GM23338 (cell line): ENCODE data around the gene NECAB3. TPM values are rescaled to one million over a fixed set of nuclear protein-coding genes. Genes with fewer than 3 reads are reported as not detected.
A peak's percentile ranks its signal among the peaks of the same experiment; 100 is the strongest.
"Not testable (repeated sequence)": the region's sequence is repeated elsewhere in the genome, so short reads cannot be mapped to it uniquely, and the experiment has no call there.

Experiments
- ATAC-seq: fragments of 200-7000 bp; cut with Tn5 transposase; 3 replicates; pipeline ENCODE4 v1.9.1; 2020
- DNase-seq: peaks from one replicate; pipeline ENCODE4 v3.0.0-alpha.2; 2015; ENCODE audit warnings: low spot score
- H2AFZ ChIP-seq: fragments of 200-600 bp; sonication (generic); 2 replicates; pipeline ENCODE4 v1.8.0; 2016; ENCODE audit warnings: antibody characterized with exemption, mild to moderate bottlenecking, moderate library complexity
- H3F3A ChIP-seq: fragments of 200-600 bp; sonication (generic); replicated peaks from 2 replicates; pipeline ENCODE4 v1.8.0; 2017; ENCODE audit warnings: antibody characterized with exemption, mixed run types, low read depth
- H3K27ac ChIP-seq: fragments of 200-600 bp; sonication (generic); 2 replicates; pipeline ENCODE4 v1.6.1; 2016; ENCODE audit warnings: low read depth
- H3K27me3 ChIP-seq: fragments of 200-600 bp; sonication (generic); 2 replicates; pipeline ENCODE4 v1.8.0; 2016; ENCODE audit warnings: mild to moderate bottlenecking, mixed run types, moderate library complexity; ENCODE audit not compliant: insufficient read depth
- H3K36me3 ChIP-seq: fragments of 200-600 bp; sonication (generic); 2 replicates; pipeline ENCODE4 v1.8.0; 2016; ENCODE audit warnings: mild to moderate bottlenecking; ENCODE audit not compliant: insufficient read depth
- H3K4me1 ChIP-seq: fragments of 200-600 bp; sonication (generic); 2 replicates; pipeline ENCODE4 v1.8.0; 2016; ENCODE audit warnings: mild to moderate bottlenecking, moderate library complexity; ENCODE audit not compliant: insufficient read depth
- H3K4me2 ChIP-seq: fragments of 200-600 bp; sonication (generic); 2 replicates; pipeline ENCODE4 v1.7.1; 2017; ENCODE audit warnings: mixed run types
- H3K4me3 ChIP-seq: fragments of 200-600 bp; sonication (generic); 2 replicates; pipeline ENCODE4 v1.6.1; 2016; ENCODE audit warnings: mixed run types
- H3K79me2 ChIP-seq: fragments of 200-600 bp; sonication (generic); replicated peaks from 2 replicates; pipeline ENCODE4 v1.8.0; 2017; ENCODE audit warnings: mild to moderate bottlenecking; ENCODE audit not compliant: insufficient read depth
- H3K9me2 ChIP-seq: fragments of 200-600 bp; sonication (generic); 2 replicates; pipeline ENCODE4 v1.8.0; 2017; ENCODE audit not compliant: insufficient read depth
- H4K20me1 ChIP-seq: fragments of 200-600 bp; sonication (generic); replicated peaks from 2 replicates; pipeline ENCODE4 v1.8.0; 2017; ENCODE audit warnings: mild to moderate bottlenecking; ENCODE audit not compliant: insufficient read depth
- H3K27ac Mint-ChIP-seq: 2 replicates; pipeline ENCODE4 v1.8.0; 2020; ENCODE audit warnings: inconsistent platforms, mild to moderate bottlenecking, moderate library complexity, mixed read lengths
- H3K27me3 Mint-ChIP-seq: 3 replicates; pipeline ENCODE4 v1.8.0; 2022; ENCODE audit warnings: low read depth, mild to moderate bottlenecking, moderate library complexity, mixed read lengths, inconsistent platforms; ENCODE audit not compliant: insufficient read depth, poor library complexity
- H3K36me3 Mint-ChIP-seq: 3 replicates; pipeline ENCODE4 v1.8.0; 2021; ENCODE audit warnings: low read depth, mild to moderate bottlenecking, inconsistent platforms, moderate library complexity, mixed read lengths
- H3K4me1 Mint-ChIP-seq: 3 replicates; pipeline ENCODE4 v1.8.0; 2020; ENCODE audit warnings: mild to moderate bottlenecking, inconsistent platforms, mixed read lengths
- H3K4me3 Mint-ChIP-seq: 3 replicates; pipeline ENCODE4 v1.8.0; 2021; ENCODE audit warnings: moderate library complexity, mild to moderate bottlenecking, inconsistent platforms, mixed read lengths
- H3K9me3 Mint-ChIP-seq: 3 replicates; pipeline ENCODE4 v1.8.0; 2020; ENCODE audit warnings: moderate library complexity, mild to moderate bottlenecking, inconsistent platforms, mixed read lengths
- EZH2 ChIP-seq: fragments of 200-600 bp; sonication (generic); IDR thresholded peaks from one replicate; pipeline ENCODE4 v1.8.0; 2017; ENCODE audit warnings: antibody characterized with exemption, mild to moderate bottlenecking, low read depth; ENCODE audit not compliant: unreplicated experiment
- EZH2phosphoT487 ChIP-seq: fragments of 200-600 bp; sonication (generic); IDR thresholded peaks from one replicate; pipeline ENCODE4 v1.8.1; 2018; ENCODE audit warnings: antibody characterized with exemption; ENCODE audit not compliant: unreplicated experiment
- POLR2AphosphoS5 ChIP-seq: IDR thresholded peaks from 2 replicates; pipeline ENCODE4 v1.6.1; 2016; ENCODE audit warnings: antibody characterized with exemption, low read depth
- STAT1 ChIP-seq: IDR thresholded peaks from one replicate; pipeline ENCODE4 v1.6.1; 2016; ENCODE audit warnings: antibody characterized with exemption; ENCODE audit not compliant: unreplicated experiment
- ZNF331 ChIP-seq: fragments of 250-450 bp; sonication (Bioruptor Pico); IDR thresholded peaks from 2 replicates; pipeline ENCODE4 v1.5.0; 2020; ENCODE audit warnings: low read depth, mild to moderate bottlenecking, moderate library complexity
- polyA plus RNA-seq: library from polyadenylated mRNA; unstranded; fragments of >200 nt; fragmentation: Nextera tagmentation; extraction: Ambion mirVana; gene quantifications from 2 replicates; pipeline ENCODE4 v1.2.1, GENCODE V29; 2016
- total RNA-seq: library from RNA; depleted of rRNA; stranded (reverse); fragments of >200 nt; shearing (Covaris generic); gene quantifications from 2 replicates; pipeline ENCODE4 v1.2.3, GENCODE V29; 2014
- TF ChIP-seq, protein P1 (sequence below): IDR thresholded peaks from one replicate; pipeline ENCODE4 v1.6.1; 2018; ENCODE audit warnings: antibody characterized with exemption; ENCODE audit not compliant: unreplicated experiment
- TF ChIP-seq, protein P2 (sequence below): IDR thresholded peaks from 2 replicates; pipeline ENCODE4 v1.6.1; 2016; ENCODE audit warnings: antibody characterized with exemption
- TF ChIP-seq, protein P3 (sequence below): fragments of 250-450 bp; sonication (Bioruptor Pico); IDR thresholded peaks from 2 replicates; pipeline ENCODE4 v1.5.0; 2020; ENCODE audit warnings: mild to moderate bottlenecking, moderate library complexity
- TF ChIP-seq, protein P4 (sequence below), 2 experiments: fragments of 200-600 bp in 1 of 2; sonication (generic) in 1 of 2; conservative IDR thresholded peaks; 2 replicates each; pipeline versions ENCODE4 v1.5.1 to v1.6.1; 2016 to 2017; ENCODE audit warnings: antibody characterized with exemption in 2 of 2, low read depth in 2 of 2, mild to moderate bottlenecking in 2 of 2, moderate library complexity in 1 of 2

The NECAB3 gene
- total and polyA plus RNA-seq, 2 experiments from 2014 or later, result 8.5 to 28.4 TPM

DNA sequence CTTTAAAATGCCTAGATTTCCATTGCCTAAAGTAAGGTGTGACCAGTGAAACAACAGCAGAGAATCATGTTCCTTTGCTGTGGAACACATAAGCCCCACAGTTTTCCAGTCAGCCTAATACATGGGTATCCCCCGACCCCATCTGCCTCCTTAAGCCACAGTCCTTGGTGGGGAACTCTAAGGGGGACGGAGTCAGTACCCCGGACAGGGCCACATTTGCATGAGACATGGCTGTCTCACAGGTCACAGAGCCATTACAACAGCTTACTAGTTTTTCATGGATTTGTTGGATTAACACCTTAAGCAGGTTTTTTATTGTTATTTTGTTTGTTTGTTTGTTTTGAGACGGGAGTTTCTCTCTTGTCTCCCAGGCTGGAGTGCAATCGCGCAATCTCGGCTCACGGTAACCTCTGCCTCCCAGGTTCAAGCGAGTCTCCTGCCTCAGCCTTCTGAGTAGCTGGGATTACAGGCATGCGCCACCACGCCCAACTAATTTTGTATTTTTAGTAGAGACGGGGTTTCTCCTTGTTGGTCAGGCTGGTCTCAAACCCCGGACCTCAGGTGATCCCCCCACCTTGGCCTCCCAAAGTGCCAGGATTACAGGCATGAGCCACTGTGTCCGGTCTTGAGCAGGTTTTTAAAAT lies 27.1 kb downstream of the NECAB3 start:
- H3K9me2 ChIP-seq, H3K9me3 Mint-ChIP-seq, H3K36me3 ChIP-seq, H3K27ac ChIP-seq, H3K27me3 ChIP-seq, H3F3A ChIP-seq, H2AFZ ChIP-seq, H4K20me1 ChIP-seq, H3K4me1 ChIP-seq, H3K27me3 Mint-ChIP-seq, H3K4me1 Mint-ChIP-seq, H3K4me3 ChIP-seq, H3K79me2 ChIP-seq, H3K4me2 ChIP-seq, H3K4me3 Mint-ChIP-seq, H3K27ac Mint-ChIP-seq: not testable (repeated sequence)
- TF ChIP-seq, protein P1, sequence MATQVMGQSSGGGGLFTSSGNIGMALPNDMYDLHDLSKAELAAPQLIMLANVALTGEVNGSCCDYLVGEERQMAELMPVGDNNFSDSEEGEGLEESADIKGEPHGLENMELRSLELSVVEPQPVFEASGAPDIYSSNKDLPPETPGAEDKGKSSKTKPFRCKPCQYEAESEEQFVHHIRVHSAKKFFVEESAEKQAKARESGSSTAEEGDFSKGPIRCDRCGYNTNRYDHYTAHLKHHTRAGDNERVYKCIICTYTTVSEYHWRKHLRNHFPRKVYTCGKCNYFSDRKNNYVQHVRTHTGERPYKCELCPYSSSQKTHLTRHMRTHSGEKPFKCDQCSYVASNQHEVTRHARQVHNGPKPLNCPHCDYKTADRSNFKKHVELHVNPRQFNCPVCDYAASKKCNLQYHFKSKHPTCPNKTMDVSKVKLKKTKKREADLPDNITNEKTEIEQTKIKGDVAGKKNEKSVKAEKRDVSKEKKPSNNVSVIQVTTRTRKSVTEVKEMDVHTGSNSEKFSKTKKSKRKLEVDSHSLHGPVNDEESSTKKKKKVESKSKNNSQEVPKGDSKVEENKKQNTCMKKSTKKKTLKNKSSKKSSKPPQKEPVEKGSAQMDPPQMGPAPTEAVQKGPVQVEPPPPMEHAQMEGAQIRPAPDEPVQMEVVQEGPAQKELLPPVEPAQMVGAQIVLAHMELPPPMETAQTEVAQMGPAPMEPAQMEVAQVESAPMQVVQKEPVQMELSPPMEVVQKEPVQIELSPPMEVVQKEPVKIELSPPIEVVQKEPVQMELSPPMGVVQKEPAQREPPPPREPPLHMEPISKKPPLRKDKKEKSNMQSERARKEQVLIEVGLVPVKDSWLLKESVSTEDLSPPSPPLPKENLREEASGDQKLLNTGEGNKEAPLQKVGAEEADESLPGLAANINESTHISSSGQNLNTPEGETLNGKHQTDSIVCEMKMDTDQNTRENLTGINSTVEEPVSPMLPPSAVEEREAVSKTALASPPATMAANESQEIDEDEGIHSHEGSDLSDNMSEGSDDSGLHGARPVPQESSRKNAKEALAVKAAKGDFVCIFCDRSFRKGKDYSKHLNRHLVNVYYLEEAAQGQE, result peak; percentile 82
- ATAC-seq (peak; percentile 91), DNase-seq (peak; percentile 72)
- peaks cover 14% of the 10 kb centered on the region; the same call in 2 of the 3 replicates for H3K36me3 Mint-ChIP-seq

DNA sequence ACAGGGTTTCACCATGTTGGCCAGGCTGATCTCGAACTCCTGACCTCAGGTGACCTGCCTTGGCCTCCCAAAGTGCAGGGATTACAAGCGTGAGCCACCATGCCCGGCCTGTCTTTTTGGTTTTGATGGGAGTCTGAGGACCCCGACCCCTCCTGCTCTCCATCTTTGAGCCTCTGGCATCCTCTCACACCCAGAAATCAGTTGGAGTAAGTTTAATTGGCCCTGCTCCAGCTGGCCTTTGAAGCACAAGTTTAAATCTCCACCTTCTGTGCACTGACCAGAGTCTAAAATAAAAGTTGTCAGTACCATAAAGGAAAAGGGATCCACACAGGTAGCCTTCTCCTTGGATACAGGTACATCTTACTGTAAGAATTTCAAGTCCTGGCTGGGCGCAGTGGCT lies 28.0 kb downstream of the NECAB3 start:
- peaks cover 2% of the 10 kb centered on the region for H3K27me3 Mint-ChIP-seq
- no peaks in the 10 kb centered on the region for H3K36me3 ChIP-seq
- H3K4me1 ChIP-seq, result no peaks in the 10 kb centered on the region; the same call in 1 of the 2 replicates
- H3K27me3 ChIP-seq, result no peaks in the 10 kb centered on the region
- DNase-seq, result no peak
- H3K79me2 ChIP-seq, result no peaks in the 10 kb centered on the region
- no peak for ATAC-seq
- H3K27ac ChIP-seq, result no peak overlapping the region
- no peak overlapping the region for H3K4me3 Mint-ChIP-seq
- peaks cover 5% of the 10 kb centered on the region; the same call in 2 of the 3 replicates for H3K4me1 Mint-ChIP-seq
- peaks cover 3% of the 10 kb centered on the region; the same call in 1 of the 2 replicates for H4K20me1 ChIP-seq
- no peak overlapping the region for H2AFZ ChIP-seq
- H3K4me3 ChIP-seq, result no peak overlapping the region
- peaks cover 15% of the 10 kb centered on the region for H3K36me3 Mint-ChIP-seq
- H3F3A ChIP-seq, result no peaks in the 10 kb centered on the region
- no peaks in the 10 kb centered on the region for H3K9me3 Mint-ChIP-seq
- no peak overlapping the region for H3K27ac Mint-ChIP-seq
- no peaks in the 10 kb centered on the region for H3K9me2 ChIP-seq
- no peak overlapping the region for H3K4me2 ChIP-seq
- no peak for TF ChIP-seq STAT1
- TF ChIP-seq POLR2AphosphoS5, result no peak
- TF ChIP-seq, protein P2, sequence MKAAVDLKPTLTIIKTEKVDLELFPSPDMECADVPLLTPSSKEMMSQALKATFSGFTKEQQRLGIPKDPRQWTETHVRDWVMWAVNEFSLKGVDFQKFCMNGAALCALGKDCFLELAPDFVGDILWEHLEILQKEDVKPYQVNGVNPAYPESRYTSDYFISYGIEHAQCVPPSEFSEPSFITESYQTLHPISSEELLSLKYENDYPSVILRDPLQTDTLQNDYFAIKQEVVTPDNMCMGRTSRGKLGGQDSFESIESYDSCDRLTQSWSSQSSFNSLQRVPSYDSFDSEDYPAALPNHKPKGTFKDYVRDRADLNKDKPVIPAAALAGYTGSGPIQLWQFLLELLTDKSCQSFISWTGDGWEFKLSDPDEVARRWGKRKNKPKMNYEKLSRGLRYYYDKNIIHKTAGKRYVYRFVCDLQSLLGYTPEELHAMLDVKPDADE, result no peak
- TF ChIP-seq, protein P3, sequence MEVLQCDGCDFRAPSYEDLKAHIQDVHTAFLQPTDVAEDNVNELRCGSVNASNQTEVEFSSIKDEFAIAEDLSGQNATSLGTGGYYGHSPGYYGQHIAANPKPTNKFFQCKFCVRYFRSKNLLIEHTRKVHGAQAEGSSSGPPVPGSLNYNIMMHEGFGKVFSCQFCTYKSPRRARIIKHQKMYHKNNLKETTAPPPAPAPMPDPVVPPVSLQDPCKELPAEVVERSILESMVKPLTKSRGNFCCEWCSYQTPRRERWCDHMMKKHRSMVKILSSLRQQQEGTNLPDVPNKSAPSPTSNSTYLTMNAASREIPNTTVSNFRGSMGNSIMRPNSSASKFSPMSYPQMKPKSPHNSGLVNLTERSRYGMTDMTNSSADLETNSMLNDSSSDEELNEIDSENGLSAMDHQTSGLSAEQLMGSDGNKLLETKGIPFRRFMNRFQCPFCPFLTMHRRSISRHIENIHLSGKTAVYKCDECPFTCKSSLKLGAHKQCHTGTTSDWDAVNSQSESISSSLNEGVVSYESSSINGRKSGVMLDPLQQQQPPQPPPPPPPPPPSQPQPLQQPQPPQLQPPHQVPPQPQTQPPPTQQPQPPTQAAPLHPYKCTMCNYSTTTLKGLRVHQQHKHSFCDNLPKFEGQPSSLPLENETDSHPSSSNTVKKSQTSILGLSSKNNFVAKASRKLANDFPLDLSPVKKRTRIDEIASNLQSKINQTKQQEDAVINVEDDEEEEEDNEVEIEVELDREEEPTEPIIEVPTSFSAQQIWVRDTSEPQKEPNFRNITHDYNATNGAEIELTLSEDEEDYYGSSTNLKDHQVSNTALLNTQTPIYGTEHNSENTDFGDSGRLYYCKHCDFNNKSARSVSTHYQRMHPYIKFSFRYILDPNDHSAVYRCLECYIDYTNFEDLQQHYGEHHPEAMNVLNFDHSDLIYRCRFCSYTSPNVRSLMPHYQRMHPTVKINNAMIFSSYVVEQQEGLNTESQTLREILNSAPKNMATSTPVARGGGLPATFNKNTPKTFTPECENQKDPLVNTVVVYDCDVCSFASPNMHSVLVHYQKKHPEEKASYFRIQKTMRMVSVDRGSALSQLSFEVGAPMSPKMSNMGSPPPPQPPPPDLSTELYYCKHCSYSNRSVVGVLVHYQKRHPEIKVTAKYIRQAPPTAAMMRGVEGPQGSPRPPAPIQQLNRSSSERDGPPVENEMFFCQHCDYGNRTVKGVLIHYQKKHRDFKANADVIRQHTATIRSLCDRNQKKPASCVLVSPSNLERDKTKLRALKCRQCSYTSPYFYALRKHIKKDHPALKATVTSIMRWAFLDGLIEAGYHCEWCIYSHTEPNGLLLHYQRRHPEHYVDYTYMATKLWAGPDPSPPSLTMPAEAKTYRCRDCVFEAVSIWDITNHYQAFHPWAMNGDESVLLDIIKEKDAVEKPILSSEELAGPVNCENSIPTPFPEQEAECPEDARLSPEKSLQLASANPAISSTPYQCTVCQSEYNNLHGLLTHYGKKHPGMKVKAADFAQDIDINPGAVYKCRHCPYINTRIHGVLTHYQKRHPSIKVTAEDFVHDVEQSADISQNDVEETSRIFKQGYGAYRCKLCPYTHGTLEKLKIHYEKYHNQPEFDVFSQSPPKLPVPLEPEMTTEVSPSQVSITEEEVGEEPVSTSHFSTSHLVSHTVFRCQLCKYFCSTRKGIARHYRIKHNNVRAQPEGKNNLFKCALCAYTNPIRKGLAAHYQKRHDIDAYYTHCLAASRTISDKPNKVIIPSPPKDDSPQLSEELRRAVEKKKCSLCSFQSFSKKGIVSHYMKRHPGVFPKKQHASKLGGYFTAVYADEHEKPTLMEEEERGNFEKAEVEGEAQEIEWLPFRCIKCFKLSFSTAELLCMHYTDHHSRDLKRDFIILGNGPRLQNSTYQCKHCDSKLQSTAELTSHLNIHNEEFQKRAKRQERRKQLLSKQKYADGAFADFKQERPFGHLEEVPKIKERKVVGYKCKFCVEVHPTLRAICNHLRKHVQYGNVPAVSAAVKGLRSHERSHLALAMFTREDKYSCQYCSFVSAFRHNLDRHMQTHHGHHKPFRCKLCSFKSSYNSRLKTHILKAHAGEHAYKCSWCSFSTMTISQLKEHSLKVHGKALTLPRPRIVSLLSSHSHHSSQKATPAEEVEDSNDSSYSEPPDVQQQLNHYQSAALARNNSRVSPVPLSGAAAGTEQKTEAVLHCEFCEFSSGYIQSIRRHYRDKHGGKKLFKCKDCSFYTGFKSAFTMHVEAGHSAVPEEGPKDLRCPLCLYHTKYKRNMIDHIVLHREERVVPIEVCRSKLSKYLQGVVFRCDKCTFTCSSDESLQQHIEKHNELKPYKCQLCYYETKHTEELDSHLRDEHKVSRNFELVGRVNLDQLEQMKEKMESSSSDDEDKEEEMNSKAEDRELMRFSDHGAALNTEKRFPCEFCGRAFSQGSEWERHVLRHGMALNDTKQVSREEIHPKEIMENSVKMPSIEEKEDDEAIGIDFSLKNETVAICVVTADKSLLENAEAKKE (CRISPR knock-in tag), result no peak
- TF ChIP-seq EZH2phosphoT487, result no peak
- no peak for TF ChIP-seq EZH2
- TF ChIP-seq ZNF331 (CRISPR knock-in tag), result no peak
- TF ChIP-seq, protein P4, sequence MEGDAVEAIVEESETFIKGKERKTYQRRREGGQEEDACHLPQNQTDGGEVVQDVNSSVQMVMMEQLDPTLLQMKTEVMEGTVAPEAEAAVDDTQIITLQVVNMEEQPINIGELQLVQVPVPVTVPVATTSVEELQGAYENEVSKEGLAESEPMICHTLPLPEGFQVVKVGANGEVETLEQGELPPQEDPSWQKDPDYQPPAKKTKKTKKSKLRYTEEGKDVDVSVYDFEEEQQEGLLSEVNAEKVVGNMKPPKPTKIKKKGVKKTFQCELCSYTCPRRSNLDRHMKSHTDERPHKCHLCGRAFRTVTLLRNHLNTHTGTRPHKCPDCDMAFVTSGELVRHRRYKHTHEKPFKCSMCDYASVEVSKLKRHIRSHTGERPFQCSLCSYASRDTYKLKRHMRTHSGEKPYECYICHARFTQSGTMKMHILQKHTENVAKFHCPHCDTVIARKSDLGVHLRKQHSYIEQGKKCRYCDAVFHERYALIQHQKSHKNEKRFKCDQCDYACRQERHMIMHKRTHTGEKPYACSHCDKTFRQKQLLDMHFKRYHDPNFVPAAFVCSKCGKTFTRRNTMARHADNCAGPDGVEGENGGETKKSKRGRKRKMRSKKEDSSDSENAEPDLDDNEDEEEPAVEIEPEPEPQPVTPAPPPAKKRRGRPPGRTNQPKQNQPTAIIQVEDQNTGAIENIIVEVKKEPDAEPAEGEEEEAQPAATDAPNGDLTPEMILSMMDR (conservative IDR thresholded peaks at IDR 0.05; ENCODE audit: low read depth in 2 of 2), result no peak
